Kidney capillary endothelial cell (primary cell): ENCODE measurements around the gene FAM110C.
"Not testable (repeated sequence)": the region's sequence is repeated elsewhere in the genome, so short reads cannot be mapped to it uniquely, and the experiment has no call there.

Source experiments
- DNase-seq: peaks from one replicate; pipeline ENCODE4 v3.0.0-alpha.2; 2018; ENCODE audit warnings: low spot score

The FAM110C gene, protein sequence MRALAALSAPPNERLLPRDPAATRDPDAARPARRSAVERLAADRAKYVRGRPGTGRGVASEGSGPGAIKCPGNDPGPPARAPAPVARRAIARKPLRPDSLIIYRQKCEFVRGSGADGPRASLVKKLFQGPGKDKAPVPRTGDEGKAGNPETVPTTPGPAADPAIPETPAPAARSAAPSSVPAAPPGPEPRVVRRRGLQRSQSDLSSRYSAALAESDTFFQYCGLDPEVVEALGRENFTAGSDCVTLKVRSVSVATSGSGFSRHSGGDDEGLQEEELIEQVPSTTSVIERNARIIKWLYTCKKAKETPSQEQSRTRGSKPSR

GRCh38 chr2:46471-47345 is at the start of gene FAM110C:
TSS of gene FAM110C (minus strand) at chr2:46505. CDS start at chr2:46385, 120 bp downstream.
- DNase-seq: no peak

DNA sequence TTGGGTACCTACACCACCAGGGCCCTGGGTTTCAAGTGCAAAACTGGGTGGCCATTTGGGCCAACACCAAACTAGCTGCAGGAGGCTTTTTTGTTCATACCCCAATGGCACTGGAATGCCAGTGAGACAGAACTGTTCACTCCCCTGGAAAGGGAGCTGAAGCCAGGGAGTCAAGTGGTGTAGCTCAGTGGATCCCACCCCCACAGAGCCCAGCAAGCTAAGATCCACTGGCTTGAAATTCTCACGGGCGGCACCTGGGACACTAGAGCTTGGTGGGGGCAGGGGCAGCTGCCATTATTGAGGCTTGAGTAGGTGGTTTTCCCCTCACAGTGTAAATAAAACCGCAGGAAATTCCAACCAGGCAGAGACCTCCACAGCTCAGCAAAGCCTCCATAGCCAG is 46.0 kb upstream of the FAM110C start:
- no peak for DNase-seq

DNA sequence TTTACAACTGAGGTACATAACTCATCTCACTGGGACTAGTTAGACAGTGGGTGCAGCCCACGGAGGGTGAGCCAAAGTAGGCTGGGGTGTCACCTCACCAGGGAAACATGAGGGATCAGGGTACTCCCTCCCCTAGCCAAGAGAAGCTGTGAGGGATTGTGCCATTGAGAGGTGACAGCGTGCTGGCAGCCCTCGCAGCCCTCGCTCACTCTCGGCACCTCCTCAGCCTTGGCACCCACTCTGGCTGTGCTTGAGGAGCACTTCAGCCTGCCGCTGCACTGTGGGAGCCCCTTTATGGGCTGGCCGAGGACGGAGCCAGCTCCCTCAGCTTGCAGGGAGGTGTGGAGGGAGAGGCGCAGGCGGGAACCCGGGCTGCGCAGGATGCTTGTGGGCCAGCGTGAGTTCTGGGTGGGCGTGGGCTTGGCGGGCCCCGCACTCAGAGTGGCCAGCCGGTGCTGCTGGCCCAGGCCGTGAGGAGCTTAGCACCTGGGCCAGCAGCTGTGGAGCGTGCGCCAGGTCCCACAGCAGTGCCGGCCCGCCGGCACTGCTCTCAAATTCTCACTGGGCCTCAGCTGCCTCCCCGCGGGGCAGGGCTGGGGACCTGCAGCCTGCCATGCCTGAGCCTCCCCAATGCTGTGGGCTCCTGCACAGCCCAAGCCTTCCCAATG is 44.5 kb upstream of the FAM110C start:
- DNase-seq: no peak

DNA sequence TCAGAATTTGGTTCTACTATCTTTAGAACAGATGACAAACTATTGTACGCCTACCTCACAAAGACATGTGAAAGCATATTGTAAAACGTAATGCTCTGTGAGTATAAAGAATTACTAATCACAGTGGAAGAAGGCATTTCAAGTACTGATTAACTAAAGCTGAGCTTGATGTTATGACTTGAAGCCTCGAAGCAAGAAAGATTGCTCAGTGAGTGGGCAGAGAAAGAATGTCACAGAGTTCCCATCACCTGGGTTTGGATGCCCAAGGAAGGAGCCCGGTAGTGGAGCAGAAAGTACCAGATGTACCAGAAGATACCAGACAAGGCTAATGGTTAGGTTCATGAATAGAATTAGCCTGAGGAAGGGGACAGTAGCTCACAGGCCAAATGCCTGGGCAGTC is 39.5 kb upstream of the FAM110C start:
- no peak for DNase-seq

- DNase-seq: no peak
Measured at GRCh38 chr2:84121-84520, 37.8 kb upstream of the FAM110C start.

DNA sequence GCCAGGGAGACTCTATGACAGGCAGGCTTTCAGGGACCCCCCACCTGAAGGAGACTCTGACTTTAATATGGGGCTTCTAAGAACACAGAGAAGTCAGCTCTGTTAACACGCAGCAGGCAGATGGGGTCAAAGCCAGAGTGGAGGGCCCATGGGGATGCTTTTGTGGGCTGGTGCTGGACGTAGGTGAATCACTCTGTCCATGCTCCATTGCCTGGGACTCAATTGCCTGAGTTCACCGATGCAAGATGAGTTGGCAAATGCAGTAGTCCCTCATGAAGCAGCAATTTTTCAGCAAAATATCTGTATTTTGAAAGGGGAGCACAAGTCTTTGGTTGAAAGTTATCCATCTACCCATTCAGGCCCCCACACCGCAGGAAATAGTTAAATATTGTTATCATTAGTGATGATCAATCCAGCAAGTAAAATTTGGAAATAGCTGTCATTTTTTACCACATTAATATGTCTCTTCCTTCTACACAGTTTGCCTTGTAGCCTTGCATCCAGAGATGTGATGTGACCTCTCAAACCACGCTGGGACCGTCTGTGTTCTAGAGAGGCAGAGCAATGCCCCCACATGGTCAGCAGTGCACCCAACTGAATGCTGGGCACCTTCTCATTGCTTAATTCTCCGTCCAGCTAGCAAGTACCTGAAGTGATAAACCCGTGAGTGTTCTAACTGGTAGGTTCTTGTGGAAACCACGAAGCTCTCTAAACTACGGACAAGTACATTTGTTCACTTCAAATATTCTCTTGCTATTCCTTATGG is 34.8 kb upstream of the FAM110C start:
- DNase-seq: no peak

DNA sequence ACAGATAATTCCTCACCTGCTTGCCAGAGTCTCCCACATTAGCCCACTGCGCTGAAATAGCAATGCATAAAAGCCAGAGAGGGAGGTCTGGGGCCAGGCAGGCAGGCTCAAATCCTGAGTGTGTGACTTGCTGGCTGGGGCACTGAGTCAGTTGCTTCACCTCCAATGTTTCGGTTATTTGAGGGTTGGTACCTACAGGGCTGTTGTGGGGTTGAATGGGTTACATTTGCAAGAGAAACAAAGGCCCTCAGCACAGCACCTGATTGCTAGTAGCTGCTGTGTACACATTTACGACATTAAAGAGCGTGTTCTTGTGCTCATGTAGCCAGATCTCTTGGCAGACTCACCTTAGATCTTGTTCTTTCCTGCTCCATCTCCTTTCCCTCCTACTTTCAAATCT is 34.1 kb upstream of the FAM110C start:
- no peak for DNase-seq

GRCh38 chr2:71309-72035 is 25.2 kb upstream of the FAM110C start:
- DNase-seq: no peak

DNA sequence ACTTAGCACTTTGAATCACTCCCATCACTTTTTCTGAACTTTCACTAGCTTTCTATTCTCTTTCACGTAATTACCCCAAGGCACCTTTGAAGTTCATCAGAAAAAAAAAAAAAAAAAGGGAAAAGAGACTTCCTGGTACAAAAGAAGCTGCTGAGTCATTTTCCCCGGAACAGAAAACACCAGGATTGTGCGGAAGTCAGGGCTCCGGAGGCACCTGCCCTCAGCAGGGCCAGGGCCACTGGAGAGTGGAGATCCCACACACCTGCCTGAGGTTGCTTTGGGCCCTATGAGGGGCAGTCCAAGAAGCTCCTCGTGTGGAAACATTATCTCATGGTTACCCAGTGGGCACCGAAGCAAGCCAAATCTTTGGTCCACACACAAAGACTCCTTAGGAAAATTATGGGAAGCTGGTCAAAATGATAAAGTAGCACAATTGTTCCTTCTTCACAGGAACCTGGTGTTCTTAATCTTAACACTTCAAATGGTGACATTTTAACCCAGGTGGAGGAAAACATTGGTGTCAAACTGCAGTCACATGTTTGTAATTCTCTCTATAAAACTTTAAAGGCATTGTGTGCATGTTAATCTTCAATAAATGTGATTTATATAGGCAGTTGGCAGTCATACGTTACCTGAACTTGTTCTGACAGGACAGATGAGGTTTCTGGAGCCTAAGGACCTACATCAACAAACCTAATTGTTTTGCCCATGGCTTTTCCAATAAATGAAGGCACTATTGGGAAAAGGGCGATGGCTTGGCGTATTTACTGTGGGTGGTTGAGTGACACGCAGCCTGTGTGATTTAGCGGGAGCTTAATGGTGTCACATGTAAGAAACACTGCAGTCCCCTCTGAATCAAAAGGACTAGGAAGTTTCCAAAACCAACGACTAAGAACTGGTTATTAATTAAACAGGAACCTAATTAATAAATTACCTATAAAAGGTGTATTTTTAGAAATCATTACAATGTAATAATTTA is 23.4 kb upstream of the FAM110C start:
- DNase-seq: no peak

DNA sequence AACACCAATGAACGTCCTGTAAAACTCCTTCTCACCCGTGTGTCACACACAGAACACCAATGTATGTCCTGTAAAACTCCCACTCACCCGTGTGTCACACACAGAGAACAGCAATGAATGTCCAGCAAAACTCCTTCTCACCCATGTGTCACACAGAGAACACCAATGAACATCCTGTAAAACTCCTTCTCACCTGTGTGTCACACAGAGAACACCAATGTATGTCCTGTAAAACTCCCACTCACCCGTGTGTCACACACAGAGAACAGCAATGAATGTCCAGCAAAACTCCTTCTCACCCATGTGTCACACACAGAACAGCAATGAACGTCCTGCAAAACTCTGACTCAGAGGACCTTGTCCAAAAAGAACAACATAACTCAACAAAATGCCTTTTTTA is 22.3 kb upstream of the FAM110C start:
- DNase-seq: not testable (repeated sequence)

- no peak for DNase-seq
Measured at GRCh38 chr2:66853-67252, 20.5 kb upstream of the FAM110C start.

DNA sequence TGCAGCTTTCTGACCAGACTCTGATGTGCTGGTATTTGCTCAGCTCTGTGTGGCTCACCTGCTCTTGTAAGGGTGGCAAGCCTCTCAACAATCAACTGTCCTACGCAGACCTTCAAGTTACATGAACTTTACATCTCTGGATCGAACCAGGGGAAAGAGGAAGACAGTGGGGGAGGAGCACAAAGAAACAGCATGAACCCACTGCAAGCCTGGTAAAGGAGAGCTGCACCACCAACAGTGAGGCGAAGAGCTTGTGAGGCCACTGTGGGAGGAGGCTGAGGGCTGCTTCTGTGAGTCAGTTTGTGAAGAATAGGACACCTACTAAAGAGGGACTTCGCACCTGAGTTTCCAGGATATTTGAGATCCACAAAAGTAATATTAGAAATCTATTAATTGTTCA is 18.8 kb upstream of the FAM110C start:
- no peak for DNase-seq

DNA sequence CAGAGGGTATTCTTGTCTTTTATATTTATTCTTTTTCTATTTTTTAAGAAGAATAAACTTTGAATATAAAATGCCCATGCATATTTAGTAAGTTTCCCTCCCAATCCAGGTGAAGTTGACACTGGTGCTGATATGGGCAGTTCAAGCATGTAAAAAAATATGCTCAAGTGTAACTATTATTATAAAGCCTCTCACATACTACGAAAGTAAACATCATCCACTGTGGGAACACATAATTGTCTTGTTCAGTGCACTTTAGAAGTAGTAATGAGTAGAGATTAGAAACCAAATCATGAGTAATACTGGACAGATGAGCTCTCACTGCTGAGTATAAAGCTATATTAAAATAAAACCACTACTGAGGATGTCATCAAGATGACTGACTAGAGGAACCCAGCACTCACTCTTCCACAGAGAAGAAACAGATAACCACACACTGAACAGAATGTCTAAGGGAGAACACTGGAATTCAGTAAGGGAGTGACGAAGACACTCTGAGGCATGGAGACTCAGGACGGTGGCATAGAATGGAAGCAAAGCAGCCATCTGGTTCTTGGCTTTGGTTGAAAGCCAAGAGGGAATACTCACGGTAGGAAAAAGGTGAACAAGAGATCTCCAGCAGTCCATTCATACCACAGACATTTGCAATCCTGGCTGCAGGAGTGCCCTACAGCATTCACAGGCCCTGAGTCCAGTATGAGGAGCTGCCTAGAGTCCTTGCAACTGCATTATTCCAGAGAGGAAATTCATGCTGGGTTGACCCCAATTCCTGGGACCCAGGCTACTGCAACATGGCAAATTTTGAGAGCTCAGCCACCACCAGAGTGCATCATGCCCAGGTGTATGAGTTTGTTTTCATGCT is 9.5 kb upstream of the FAM110C start:
- DNase-seq: no peak

DNA sequence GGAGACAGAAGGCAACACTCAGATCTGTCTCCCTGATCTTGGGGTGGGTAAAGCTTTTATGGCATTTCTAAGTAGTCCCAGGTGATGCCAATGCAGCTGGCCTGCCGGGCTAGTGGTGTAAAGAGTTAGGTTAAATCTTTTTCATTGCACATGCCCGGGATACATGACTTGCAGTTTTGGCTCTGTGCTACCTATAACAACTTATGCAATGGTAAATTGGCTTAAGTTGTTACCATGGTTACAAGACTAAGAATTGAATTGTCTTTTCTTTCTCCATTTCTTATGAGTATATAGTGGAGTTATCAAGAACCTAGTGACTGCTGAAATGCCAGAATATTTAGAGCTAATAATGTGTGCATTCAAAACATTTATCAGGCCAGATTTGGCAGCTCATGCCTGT is 5.3 kb upstream of the FAM110C start:
- no peak for DNase-seq

DNA sequence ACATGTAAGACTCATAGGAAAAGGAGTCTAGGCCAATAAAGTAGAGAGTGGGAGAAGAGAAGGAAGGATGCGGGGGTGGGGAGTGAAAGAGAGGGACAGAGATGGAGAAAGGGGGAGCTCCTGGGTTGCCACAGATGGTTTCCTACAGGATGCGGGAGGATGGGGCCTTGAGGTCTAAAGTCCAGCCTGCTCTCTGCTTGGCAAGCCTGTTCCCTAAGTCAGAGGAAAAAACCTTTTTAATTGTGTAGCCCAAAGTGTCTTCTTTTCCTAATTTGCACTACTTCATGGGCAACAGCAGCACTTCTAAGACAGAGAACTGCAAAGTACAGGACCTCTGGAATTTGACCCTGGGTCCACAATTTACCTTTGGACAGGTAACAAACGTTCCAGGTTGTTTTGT is 1.4 kb upstream of the FAM110C start:
- no peak for DNase-seq

- no peak for DNase-seq
Measured at GRCh38 chr2:47346-47725, 1.0 kb upstream of the FAM110C start.

DNA sequence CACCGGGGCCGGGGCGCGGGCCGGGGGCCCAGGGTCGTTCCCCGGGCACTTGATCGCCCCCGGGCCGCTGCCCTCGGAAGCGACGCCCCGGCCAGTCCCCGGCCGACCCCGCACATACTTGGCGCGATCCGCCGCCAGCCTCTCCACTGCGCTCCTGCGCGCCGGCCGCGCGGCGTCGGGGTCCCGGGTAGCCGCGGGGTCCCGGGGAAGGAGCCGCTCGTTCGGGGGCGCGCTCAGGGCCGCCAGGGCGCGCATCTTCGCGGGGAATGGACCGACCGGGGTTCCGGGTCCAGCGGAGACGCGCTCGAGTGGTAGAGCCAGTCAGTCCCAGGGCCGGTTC is 204 bp downstream of the FAM110C start:
- DNase-seq: no peak

- DNase-seq: no peak
Measured at GRCh38 chr2:45342-46130, 769 bp downstream of the FAM110C start.
